ENCODE measurements around the gene KMT2C.
"Not testable (repeated sequence)": the region's sequence is repeated elsewhere in the genome, so short reads cannot be mapped to it uniquely, and the experiment has no call there.

DNA sequence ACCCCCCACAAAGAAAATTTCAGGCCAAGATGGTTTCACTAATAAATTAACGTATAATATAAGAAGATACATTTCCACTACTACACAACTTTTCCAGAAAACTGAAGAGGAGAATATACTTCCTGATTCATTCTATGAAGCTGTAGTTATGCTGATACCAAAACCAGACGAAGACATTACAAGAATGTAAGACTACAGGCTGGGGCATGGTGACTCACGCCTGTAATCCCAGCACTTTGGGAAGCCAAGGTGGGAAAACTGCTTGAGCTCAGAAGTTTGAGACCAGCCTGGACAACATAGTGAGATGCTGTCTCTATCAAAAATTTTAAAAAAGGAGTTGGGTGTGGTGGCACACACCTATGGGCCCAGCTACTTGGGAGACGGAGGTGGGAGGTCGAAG lies 201.4 kb downstream of the KMT2C start:
- TF ChIP-seq, protein P1, sequence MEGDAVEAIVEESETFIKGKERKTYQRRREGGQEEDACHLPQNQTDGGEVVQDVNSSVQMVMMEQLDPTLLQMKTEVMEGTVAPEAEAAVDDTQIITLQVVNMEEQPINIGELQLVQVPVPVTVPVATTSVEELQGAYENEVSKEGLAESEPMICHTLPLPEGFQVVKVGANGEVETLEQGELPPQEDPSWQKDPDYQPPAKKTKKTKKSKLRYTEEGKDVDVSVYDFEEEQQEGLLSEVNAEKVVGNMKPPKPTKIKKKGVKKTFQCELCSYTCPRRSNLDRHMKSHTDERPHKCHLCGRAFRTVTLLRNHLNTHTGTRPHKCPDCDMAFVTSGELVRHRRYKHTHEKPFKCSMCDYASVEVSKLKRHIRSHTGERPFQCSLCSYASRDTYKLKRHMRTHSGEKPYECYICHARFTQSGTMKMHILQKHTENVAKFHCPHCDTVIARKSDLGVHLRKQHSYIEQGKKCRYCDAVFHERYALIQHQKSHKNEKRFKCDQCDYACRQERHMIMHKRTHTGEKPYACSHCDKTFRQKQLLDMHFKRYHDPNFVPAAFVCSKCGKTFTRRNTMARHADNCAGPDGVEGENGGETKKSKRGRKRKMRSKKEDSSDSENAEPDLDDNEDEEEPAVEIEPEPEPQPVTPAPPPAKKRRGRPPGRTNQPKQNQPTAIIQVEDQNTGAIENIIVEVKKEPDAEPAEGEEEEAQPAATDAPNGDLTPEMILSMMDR (IDR thresholded peaks at IDR 0.05; ENCODE audit: low read length), result not testable (repeated sequence)
- not testable (repeated sequence) for TF ChIP-seq EZH2 (IDR thresholded peaks at IDR 0.05; ENCODE audit: borderline replicate concordance, low read length)
